ENCODE results near the gene EXOG. TPM values are rescaled to one million over a fixed set of nuclear protein-coding genes. Genes with fewer than 3 reads are reported as not detected.

EXOG gene
- total RNA-seq, 3 donors from 2014 or later: 7.1 to 13.0 (median 8.7) TPM

GRCh38 chr3:38573111-38573510 is 77.0 kb downstream of the EXOG start:
- H3K36me3 ChIP-seq (ENCODE audit: low read depth): no peaks in the 10 kb centered on the region
- ATAC-seq (no peak), DNase-seq (no peak)
- no peaks in the 10 kb centered on the region for H3K9me3 ChIP-seq
- no peak overlapping the region for H3K4me3 ChIP-seq
- no peak for TF ChIP-seq CTCF (IDR thresholded peaks at IDR 0.05)
- no peaks in the 10 kb centered on the region for H3K4me1 ChIP-seq (ENCODE audit: low read depth)
- intact Hi-C loops (cut with DNase I, micrococcal nuclease): no loop called here

- intact Hi-C loops (cut with DNase I, micrococcal nuclease): no loop called here
- no peak for ATAC-seq
- DNase-seq: no peak
- Histone ChIP-seq H3K9me3 (no peaks in the 10 kb centered on the region), H3K36me3 (ENCODE audit: low read depth) (no peaks in the 10 kb centered on the region), H3K4me1 (ENCODE audit: low read depth) (no peaks in the 10 kb centered on the region), H3K4me3 (no peak overlapping the region)
- no peak for TF ChIP-seq CTCF (IDR thresholded peaks at IDR 0.05)
Measured at GRCh38 chr3:38573556-38573955, 77.4 kb downstream of the EXOG start.

GRCh38 chr3:38574411-38575278 is 78.5 kb downstream of the EXOG start:
- Histone ChIP-seq H3K36me3 (ENCODE audit: low read depth) (no peaks in the 10 kb centered on the region), H3K4me1 (ENCODE audit: low read depth) (no peaks in the 10 kb centered on the region), H3K4me3 (no peak overlapping the region), H3K9me3 (no peaks in the 10 kb centered on the region)
- intact Hi-C loops (cut with DNase I, micrococcal nuclease): no loop called here
- no peak for TF ChIP-seq CTCF (IDR thresholded peaks at IDR 0.05)
- peak in 1 of 3 donors; percentile 5 for DNase-seq
- ATAC-seq: no peak

- no peak overlapping the region for H3K4me3 ChIP-seq
- H3K36me3 ChIP-seq (ENCODE audit: low read depth): no peaks in the 10 kb centered on the region
- no peak for TF ChIP-seq CTCF (IDR thresholded peaks at IDR 0.05)
- H3K9me3 ChIP-seq: no peaks in the 10 kb centered on the region
- ATAC-seq (no peak), DNase-seq (peak in 1 of 3 donors; percentile 37)
- intact Hi-C loops (cut with DNase I, micrococcal nuclease): no loop called here
- no peaks in the 10 kb centered on the region for H3K4me1 ChIP-seq (ENCODE audit: low read depth)
Measured at GRCh38 chr3:38575279-38575843, 79.2 kb downstream of the EXOG start.

Other genes with a start within 250 kb of the EXOG start
- gene SLC22A13, start 230.5 kb upstream of the EXOG start, total RNA-seq: under 1 TPM; 0.51 to 0.84 (median 0.70) TPM
- gene SLC22A14, start 214.0 kb upstream of the EXOG start, total RNA-seq: under 1 TPM in 2 of 3 donors, not detected in 1; 0.12 to 0.16 TPM
- 10 to 100 TPM in 2 of 3 donors, 1 to 10 TPM in 1; 9.7 to 27.7 (median 16.3) TPM for gene XYLB, start 149.6 kb upstream of the EXOG start, total RNA-seq
- gene ACVR2B, start 42.5 kb upstream of the EXOG start, total RNA-seq: 1 to 10 TPM; 4.3 to 9.6 (median 7.8) TPM
- 1 to 10 TPM in 1 of 3 donors, under 1 TPM in 2; 0.31 to 1.3 (median 0.32) TPM for gene SCN5A, start 153.3 kb downstream of the EXOG start, total RNA-seq

Measured in mucosa of descending colon (tissue), 3 donors.